DMS153 (cell line): ENCODE measurements around the gene C1orf94.
A peak's percentile ranks its signal among the peaks of the same experiment; 100 is the strongest.
"Not testable (repeated sequence)": the region's sequence is repeated elsewhere in the genome, so short reads cannot be mapped to it uniquely, and the experiment has no call there.

Source experiments
- DNase-seq: peaks from one replicate; lab custom pipeline; 2025; lab: John Stamatoyannopoulos, UW

C1orf94 gene

DNA sequence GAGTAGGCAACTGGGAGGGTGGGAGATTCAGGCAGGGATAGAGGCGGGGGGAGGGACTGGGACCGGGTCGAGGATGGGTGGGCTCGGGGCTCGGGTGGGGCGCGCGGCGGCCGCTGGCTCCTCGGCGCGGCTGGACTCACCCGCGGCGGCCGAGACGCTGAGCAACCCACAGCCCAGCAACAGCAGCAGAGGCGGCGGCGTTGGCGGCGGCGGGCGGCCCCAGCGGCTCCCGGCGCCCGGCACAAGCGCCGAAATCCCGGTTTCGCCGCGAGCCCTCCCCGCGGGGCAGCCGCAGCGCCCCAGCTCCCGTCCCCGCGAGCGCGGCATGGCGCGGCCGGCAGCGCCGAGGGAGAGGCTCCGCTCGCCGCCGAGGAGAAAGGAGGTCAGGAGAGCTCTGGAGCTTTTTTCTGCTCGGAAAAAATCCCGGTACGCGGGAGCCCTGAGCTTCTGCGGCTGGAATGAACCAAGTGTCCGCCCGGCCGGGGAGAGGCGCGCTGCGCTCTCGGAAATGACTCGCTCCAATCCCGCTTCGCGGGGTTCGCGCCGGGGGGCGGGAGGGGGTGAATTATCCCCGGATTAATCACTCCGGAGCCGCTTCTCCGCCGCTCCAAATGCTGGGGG, 11.8 kb upstream of the C1orf94 start, which contains the start of gene CSMD2:
CSMD2 (minus strand) TSS at position 460 of the 621 bp plus-strand sequence; CDS start at position 327, 133 bp downstream.
- DNase-seq, result peak; percentile 55

DNA sequence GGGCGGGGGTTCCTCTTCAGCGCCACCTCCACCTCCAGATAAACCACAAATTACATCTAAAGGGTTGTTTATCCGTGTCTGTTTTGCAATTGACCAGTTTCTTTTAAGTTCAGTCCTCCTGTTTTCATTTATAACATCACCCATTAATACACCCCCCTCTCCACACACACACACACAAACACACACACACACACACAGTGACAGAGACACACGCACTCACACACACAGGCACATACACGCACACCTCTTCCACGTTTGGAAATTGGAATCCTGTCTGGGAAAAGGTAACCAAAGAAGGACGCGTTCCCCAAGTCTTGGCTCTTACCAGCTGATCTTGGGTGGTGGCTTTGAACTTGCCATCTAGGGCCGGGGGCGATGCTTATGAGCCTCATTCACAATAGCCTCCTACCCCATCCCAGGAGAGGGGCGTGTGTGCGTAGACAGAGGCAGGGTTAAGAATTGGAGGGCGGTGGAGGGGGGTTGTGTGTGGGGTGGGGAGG, 11.2 kb upstream of the C1orf94 start:
- DNase-seq, result no peak

DNA sequence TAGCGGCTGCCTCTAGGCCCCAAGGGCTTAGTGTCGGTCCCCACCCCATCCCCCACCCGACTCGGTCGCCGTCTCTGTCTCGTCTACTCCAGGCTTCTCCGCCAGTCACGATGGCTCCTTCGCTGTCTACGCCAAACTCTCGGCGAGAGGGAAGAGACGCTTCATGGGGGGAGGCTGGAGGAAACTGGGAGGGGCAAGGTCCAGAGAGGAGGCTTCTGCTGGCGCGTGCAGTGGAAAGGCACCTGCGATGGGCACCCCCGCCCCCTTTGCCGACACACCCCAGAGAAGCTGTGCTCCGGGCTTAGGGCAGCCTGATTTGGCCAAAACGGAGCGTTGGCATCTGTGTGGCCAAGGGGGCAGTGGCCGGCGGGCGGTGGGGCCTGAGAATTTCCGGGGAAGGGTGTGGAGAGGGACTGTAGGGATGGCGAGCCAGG, 10.5 kb upstream of the C1orf94 start:
- DNase-seq, result no peak

DNA sequence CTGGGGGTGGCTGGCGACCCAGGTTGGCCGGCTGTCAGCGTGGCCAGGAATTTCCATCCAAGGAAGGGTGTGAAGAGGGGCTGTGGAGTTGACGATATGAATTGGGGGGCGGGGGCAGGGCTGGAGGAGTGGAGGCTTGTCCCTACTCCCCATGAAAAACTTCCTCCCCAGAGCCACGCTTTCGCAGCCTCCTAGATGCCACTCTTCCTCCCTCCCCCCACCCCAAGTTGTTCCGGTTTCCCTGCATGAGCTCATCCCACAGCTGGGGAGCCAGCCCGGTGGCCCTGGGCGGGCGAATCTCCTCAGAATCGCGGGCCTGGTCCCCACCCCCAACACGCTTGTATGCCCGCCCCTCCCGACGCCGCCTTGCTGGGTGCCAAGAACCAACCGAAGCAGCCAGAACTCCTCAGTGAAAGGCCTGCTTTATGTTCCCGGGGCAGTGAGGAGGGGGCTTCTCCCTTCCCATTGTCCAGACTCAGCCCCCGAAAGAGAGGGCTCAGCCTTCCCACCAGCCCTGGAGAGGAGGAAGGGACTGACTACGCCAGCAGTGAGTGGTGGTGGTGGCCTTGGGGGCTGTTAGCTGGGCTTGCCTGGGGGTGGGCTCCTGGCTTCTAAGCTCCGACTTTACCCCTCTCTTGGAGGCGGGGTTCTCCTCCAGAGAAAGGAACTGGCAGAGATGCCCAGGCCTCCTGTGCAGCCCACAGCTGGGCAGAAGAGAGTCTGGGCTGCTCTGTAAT, 9.9 kb upstream of the C1orf94 start:
- DNase-seq, result no peak

DNA sequence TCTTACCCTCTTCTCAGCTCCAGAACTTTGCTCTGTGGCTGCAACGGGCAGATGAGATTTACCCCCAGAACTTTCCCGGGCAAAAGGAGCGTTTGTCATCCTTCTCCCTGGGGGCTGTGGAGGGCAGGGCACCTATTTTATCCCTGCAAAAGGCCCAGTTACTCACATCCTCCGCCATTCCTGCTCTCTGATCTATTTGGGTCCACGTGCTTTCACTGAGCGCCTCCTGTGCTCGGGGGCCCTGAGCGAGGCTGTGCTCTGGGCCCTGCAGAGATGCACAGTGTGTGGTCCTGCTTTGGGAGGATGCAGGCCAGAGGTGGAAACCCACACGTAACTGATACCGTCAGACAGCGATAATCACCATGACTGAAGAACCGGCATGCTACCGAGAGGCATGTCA, 9.3 kb upstream of the C1orf94 start:
- DNase-seq, result no peak

DNA sequence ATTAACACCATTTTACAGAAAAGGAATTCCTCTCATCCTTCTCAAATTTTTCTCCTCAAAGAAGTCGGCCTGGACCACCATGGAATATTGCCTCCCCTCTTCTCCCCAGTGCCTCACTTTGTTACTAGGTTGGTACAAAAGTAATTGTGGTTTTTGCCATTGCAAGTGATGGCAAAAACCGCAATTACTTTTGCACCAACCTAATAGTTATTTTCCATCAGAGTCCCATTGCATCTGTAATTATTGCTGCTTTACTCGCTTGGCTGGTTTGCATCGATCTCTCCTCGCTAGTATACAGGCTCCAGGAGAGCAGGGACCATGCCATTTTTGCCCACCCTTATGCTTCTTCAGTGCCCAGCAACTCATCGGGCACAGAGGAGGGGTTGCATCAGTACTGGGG, 963 bp upstream of the C1orf94 start:
- DNase-seq, result no peak

DNA sequence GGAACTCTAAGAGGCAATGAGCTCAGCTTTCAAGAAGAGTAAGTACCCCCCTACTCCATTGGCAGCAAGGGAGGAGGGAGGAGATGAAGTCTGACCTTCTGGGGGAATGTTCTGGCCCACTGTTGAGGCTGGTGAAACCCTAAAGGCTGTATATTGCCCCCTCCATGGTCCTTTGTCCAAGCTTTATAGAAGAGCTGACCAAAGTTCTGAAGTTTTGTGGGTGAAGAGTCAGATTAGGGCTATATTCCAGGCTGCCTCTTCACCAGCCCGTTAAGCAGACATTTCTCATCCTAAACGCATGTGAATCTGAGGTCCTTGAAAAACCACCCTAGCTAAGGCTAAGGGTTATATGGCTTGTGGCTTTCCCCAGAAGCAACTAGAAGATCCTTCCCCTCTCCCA, 1.4 kb downstream of the C1orf94 start:
- DNase-seq, result no peak

DNA sequence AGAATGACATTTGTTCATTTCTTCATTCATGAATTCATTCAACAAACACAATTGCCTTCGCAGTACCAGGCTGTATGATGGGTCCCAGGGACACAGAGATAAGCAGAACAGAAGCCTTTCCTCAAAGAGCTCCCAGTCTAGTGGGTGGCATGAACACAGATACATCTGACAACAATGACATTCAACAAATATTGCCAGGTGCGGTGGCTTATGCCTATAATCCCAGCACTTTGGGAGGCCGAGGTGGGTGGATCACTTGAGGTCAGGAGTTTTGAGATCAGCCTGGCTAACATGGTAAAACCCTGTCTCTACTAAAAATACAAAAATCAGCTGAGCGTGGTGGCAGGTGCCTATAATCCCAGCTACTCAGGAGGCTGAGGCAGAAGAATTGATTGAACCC, 6.7 kb downstream of the C1orf94 start:
- DNase-seq, result not testable (repeated sequence)

DNA sequence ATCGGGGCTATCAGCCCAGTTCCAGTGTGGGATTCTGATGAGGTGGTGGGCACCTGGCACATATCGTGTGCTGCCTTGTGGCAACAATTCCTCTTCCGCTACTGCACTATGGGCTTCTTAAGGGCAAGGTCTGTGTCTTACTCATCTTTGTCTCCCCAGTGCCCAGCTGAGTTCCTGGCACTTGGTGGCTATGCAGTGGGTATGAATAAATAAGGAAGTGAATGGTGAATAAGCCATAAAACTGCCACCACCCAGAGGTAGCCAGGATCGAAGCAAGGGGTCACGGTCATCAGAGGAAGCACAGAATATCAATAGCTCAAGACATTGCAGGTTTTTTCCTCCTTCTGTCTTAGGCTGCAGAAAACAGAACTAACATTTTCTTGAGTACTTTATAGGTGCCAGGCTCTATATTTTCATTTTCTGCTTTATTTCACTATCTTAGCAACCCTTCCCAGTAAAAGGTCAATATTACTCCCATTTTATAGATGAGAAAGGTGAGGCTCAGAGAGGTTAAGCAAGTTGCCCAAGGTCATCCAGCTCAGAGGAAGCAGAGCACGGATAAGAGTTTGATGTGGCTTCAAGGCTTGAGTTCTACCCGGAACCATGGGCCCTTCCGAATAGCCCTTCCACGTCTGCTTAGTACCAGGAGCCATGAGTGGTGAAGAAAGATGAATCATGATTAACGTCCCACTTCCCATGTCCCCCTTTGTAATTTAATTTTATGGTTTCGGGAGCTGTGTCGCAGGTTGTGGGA, 10.2 kb downstream of the C1orf94 start:
- DNase-seq, result no peak

DNA sequence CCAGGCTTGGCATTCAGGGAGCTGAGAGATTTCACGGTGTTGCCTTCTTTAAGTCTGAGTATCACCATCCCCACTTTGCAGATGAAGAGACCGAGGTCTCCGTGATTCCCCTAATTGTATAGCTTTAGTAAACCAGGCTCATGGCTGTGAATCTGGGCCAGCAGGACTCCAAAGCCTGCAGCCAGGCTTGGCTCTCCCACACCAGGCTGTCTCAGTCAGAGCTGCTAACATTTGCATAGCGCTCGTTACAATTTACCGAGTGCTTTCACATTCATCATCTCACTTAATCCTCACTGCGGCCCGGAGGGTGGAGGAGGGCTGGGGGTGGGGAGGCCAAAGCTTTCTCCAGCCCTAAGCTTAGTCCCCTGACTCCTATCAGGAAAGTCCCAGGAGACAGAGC, 11.7 kb downstream of the C1orf94 start:
- no peak for DNase-seq

DNA sequence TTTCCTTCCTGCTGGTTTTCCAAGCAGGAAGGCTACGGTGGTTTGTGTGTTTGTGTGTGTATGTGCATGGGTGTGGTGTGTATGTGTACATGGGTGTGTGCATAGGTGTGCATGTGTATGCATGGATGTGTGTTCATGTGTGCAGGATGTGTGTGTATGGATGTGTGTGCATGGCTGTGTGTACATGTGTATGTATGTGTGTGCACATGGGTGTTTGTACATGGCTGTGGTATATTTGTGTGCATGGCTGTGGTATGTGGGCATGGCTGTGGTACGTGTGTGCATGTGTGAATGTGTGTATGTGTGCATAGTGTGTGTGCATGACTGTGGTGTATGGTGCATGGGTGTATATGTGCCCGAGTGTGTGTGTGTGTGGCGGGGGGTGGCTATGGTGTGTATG, 12.3 kb downstream of the C1orf94 start:
- DNase-seq, result no peak

DNA sequence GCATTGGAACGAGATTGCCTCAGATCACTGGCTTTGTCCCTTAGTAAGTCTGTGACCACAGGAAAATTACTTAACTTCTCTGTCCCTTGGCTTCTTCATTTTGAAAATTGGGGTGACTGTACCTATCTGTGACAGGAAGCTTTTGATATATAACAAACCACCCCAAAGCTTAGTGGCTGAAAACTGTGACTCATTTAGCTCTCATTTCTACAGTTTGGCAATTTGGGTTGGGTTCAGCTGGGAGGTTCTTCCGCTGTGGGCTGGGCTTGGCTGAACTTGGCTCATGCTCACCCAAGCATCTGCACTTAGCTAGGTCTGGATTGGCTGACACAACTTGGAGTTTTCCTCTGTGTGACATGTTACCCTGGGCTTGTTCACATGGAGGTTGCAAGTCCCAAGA, 14.0 kb downstream of the C1orf94 start:
- DNase-seq, result no peak

DNA sequence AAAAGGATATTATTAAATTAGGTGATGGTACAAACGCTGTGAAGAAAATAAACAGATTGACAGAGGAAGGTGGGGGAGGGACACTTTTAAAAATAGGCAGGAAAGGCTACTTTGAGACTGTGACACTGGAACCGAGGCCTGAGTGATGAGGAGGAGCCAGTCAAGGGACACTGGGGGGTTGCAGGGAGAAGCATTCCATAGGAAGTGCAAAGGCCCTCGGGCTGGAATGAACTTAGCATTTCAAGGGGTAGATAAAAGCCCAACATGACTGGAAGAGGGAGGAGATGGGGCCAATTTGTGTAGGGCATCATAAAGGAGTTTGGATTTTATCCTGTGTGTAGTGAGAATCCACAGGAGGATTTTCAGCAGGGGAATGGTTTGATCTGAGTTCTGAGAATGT, 15.9 kb downstream of the C1orf94 start:
- DNase-seq, result no peak

DNA sequence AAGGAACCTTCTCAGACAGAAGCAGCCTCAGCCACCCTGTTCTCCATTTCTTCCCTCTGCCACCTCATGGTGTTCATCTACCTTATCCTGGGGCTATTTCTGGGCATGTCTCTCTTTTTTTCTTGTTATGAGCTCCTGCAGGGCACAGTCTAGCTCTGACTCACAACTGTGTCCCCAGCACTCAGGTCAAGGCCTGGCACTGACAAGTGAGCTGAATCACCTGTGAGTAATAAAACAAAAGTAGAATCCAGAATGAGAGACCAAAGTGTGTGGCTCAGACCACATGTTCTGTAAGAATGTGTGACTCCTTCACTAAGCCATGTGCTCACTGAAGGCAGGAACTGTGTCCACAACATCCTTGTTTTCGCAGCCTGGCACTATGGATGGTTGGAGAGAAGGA, 23.2 kb downstream of the C1orf94 start:
- no peak for DNase-seq

DNA sequence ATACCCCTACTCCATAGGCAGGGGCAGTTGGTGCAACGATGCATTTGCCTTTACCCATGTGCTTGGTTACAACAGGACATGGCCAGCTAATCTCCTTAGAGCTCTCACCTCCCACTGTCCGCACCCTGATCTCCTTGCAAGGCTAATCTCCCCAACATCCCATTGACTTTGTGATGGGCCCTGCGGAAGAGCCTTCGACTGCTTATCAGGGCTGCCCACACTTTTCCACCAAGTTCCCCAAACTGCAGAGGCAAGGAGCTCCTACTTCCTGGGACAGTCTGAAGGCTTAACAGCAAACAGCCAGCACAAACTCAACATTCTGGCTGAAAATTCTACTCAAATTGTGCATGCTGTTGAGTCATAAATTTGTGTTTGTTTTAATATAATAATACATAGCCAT, 36.0 kb downstream of the C1orf94 start:
- DNase-seq, result no peak

DNA sequence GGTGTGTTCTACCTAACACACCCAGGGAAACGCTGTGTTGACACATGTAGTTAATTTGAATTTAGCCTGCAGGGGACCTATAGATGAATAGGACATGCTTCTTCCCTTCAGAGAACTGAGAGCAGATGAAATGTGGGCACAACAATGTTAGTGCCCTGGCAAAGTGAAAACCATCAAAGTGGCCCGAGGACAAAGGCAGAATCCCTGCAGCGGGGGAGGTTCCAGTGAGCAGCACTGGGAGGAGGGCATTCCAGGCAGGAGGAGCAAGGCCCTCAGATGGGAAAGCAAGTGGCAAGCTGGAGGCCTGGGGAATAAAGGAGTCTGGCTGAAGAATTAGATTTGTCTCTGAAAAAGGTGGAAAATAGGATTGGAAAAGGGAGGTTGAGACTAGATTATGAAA, 37.2 kb downstream of the C1orf94 start:
- no peak for DNase-seq

DNA sequence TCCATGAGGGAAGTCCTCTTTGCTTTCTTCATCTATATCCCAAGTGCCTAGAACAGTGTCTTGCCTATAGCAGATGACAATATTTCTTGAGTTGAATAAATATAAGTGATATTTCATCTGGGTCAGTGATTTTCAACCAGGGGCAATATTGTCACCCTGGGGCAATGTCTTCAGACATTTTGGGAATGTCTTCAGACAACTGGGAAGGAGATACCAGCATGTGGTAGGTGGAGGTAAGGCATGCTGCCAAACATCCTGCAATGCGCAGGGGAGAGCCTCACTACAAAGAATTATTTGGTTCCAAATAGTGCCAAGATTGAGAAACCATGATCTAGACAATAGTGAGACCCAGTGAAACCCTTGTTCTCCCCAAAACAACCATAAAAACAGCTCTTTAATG, 54.7 kb downstream of the C1orf94 start:
- no peak for DNase-seq

DNA sequence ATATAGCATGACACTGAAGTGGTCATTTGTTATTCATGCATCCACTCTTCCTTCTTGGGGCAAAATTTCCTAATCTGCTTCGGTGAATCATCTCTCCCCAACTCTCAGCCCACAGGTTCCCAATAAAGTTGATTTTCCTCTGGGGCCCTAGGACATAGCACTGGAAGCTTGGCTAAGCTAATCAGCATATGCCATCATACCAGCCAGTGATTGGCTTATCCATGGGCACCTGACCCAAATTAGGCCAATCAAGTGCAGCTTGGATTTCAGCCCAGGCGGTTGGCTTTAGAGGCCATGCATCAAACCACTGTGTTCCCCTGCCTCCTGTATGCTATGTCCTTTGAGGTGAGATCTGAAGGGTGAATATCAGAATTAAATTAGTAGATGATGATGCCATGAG, 58.9 kb downstream of the C1orf94 start:
- DNase-seq, result no peak

DNA sequence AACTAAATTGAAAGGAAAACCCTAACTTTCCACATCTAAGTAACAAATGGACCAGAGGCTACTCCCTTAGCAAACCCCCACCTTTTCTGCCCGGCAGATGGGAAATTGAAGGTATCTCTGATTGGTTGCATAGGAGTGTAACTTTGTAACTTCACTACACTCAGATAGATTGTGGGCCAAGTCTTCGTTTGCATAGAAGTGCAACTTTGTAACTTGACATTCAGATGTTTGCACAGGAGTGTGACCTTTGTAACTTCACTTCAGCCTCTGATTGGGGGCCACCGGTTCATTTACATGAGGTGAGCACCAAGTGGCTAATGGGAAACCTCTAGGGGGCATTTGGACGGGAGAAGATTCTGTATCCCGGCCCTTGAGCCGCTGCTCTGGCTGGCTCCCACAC, 59.4 kb downstream of the C1orf94 start:
- no peak for DNase-seq

DNA sequence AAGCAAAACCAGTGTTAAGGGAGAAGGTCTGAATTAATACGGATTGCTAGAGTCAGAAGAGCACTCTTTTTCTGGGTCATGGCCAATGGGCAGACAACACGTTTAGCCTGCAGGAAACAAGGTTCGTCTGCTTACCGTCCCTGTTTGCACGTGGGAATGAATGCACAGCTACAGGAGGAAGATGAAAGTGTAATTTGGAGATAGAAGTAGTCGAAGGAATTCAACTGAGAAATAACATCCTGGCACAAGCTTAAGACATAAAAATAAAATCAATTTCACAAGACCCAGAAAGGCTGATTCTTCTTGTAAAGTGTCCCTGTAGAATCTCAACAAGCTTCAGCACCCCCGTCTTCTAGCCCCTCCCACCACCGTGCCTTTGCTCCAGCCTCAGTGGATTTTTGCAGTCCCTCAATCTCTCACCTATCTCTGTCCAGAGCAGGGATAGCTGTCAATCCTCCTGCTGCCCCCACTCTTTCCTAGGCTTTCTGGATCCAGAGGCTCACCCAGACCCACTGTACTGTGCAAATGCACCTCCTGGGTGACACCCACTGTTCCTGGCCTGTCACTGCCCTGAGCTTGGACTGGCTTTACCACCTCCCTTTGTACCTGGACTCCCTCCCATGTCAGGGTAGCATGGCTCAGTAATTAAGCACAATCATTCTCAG, 60.6 kb downstream of the C1orf94 start:
- DNase-seq, result no peak

DNA sequence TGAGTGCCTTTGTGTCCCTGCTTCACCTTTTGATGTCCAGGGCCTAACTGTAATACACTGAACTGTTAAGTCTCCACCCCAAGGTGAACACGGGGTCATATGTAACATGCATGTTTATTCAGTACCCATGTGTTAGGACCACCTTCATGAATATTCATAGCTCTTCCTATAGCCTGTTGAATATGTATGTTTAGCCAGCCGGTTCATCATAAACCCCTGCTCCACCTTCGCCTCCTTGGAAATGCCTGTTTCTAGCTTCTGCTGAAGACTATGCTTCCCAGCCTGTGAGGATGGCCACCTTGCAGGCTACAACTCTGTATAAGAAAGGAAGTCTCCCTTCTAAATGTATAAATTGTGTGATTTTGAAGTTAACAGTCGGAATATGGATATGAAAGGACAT, 69.3 kb downstream of the C1orf94 start:
- no peak for DNase-seq

DNA sequence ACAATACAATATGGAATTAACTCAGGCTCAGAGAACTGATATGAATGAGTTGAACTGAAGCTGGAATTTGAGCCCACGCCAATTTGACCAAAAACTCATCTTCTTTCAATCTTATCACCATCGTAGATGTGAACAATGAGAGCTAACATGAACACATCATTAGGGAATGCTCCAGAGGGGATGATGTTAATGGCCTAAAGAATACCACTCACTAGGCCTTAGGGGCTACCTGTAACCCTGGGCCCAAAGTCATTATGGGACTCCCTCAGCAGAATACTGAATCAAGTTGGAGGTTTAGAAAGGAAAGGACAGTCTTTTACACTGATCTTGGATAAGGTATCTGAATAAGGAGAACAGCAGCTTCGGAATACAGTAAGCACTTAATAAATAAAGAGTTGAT, 73.6 kb downstream of the C1orf94 start:
- no peak for DNase-seq
